BJ (cell line): ENCODE results near the gene SETD5. TPM values are rescaled to one million over a fixed set of nuclear protein-coding genes. Genes with fewer than 3 reads are reported as not detected.
A peak's percentile ranks its signal among the peaks of the same experiment; 100 is the strongest.

ENCODE experiments used
- CTCF ChIA-PET: fragments of 350-600 bp; formaldehyde crosslinking; extraction: SDS; loops from one replicate; lab custom pipeline; 2021; ENCODE audit warnings: antibody characterized with exemption, inconsistent platforms; lab: Yijun Ruan, JAX
- POLR2A ChIA-PET: fragments of 300-600 bp; sonication (Branson Sonifier 250); formaldehyde crosslinking; extraction: SDS; loops from one replicate; lab custom pipeline; 2021; ENCODE audit warnings: antibody characterized with exemption; lab: Charles Lee
- DNase-seq: peaks from one replicate; pipeline ENCODE4 v3.0.0-alpha.2; 2011; ENCODE audit warnings: low read depth
- H3K27me3 ChIP-seq: 2 replicates; pipeline ENCODE4 v1.6.0; 2011; ENCODE audit warnings: low read length; ENCODE audit not compliant: control insufficient read depth, insufficient read depth
- H3K36me3 ChIP-seq: 2 replicates; pipeline ENCODE4 v1.5.1; 2011; ENCODE audit warnings: low read length; ENCODE audit not compliant: control insufficient read depth, insufficient read depth
- H3K4me3 ChIP-seq: 2 replicates; pipeline ENCODE4 v1.5.1; 2011; ENCODE audit warnings: low read depth, mild to moderate bottlenecking, control low read depth, low read length
- polyA plus RNA-seq: library from polyadenylated mRNA; depleted of rRNA; stranded (reverse); fragments of >200 nt; gene quantifications from 2 replicates; pipeline ENCODE4 v1.2.3, GENCODE V29; 2011
- TF ChIP-seq, protein P1 (sequence below): IDR thresholded peaks from 2 replicates; pipeline ENCODE4 v1.5.1; 2011; ENCODE audit warnings: low read depth, mild to moderate bottlenecking, control low read depth, inconsistent platforms, low read length, moderate library complexity; ENCODE audit not compliant: insufficient read depth

Gene SETD5
- polyA plus RNA-seq, 1 experiment = 55.1 TPM

DNA sequence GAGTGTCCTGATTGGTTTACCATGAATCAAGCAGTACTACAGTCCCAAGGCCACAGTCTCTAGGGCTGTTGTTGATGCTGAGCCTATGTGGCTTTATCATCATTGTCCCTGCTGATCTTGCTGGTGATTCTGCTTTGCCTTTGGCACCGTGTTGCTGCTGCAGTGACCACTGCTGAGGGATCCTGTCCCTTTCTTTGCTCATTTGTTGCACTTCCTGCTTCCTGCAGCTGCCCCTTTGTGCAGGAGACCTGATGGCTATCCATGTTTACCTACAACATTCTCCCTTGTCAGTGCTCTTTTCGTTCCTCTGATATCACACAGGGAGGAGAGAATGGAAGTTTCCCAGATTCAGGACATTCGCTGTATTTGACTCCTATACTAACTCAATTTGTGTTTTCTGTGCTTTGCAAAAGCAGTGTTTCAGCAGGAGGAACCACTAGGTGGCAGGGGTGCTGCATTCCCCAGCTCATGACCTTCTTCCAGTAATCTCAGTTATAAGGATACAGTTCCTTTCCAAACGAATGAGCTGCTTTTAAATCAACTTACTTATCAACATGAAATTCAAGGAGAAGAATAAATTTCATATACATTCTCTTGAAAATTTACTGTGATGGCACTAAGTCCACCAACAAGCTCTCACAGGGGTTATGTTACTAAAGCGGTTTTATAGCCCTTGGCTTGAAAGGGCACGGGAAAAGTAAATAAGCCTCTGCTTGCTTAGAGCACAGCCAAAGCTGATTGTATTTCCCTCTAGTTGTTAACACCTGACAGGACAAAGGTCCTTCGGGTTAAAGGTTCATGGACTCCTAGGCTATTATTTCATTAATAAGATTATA lies 44.3 kb upstream of the SETD5 start:
- ChIA-PET POLR2A (no interaction called here), CTCF (interaction anchor here (0.6 to 2.5 kb wide), 27 partner anchors 9 to 387 kb away, joined by 3 to 29 read pairs (median 4); partner anchors contain the start of gene THUMPD3)
- TF ChIP-seq, protein P1, sequence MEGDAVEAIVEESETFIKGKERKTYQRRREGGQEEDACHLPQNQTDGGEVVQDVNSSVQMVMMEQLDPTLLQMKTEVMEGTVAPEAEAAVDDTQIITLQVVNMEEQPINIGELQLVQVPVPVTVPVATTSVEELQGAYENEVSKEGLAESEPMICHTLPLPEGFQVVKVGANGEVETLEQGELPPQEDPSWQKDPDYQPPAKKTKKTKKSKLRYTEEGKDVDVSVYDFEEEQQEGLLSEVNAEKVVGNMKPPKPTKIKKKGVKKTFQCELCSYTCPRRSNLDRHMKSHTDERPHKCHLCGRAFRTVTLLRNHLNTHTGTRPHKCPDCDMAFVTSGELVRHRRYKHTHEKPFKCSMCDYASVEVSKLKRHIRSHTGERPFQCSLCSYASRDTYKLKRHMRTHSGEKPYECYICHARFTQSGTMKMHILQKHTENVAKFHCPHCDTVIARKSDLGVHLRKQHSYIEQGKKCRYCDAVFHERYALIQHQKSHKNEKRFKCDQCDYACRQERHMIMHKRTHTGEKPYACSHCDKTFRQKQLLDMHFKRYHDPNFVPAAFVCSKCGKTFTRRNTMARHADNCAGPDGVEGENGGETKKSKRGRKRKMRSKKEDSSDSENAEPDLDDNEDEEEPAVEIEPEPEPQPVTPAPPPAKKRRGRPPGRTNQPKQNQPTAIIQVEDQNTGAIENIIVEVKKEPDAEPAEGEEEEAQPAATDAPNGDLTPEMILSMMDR = peak; percentile 95
- Histone ChIP-seq H3K36me3 (no peaks in the 10 kb centered on the region), H3K27me3 (no peaks in the 10 kb centered on the region), H3K4me3 (no peak overlapping the region)
- no peak for DNase-seq

DNA sequence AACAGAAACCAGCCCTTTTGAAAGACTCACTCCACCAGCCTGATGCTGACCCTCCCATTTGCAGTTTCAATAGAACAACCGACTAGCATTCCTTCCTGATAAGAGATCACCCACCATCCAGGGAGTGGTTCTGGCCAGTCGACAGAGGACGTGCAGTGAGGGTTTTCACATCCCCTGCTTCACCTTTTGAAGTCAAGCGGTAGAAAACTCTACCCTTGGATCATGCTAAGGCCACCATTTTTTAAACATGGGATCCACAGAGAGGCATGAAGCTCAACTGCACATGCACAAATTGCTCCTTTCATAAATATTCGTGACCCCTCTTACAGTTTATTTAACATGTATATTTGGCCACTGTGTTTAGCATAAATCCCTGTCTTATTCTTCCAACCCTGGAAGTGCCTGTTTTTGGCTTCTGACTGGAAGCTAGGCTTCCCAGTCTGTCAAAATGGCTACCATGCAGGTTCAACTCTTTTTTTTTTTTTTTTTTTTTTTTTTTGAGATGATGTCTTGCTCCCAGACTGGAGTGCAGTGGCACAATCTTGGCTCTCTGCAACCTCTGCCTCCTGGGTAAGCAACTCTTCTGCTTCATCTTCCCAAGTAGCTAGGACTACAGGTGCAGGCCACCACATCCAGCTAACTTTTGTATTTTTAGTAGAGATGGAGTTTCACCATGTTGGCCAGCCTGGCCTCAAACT lies 35.6 kb upstream of the SETD5 start:
- no peaks in the 10 kb centered on the region for H3K27me3 ChIP-seq
- ChIA-PET CTCF (interaction anchor here (0.7 to 3.7 kb wide), 3 partner anchors 7 to 13 kb away, joined by 3 to 29 read pairs (median 4); no protein-coding TSS in a partner anchor), POLR2A (interaction anchor here (1.2 to 1.8 kb wide), 2 partner anchors 34 to 36 kb away, joined by 5 to 12 read pairs; partner anchors contain the start of gene SETD5)
- DNase-seq = no peak
- TF ChIP-seq, protein P1 = no peak
- peaks cover 2% of the 10 kb centered on the region; the same call in 1 of the 2 replicates for H3K36me3 ChIP-seq
- H3K4me3 ChIP-seq = no peak overlapping the region

DNA sequence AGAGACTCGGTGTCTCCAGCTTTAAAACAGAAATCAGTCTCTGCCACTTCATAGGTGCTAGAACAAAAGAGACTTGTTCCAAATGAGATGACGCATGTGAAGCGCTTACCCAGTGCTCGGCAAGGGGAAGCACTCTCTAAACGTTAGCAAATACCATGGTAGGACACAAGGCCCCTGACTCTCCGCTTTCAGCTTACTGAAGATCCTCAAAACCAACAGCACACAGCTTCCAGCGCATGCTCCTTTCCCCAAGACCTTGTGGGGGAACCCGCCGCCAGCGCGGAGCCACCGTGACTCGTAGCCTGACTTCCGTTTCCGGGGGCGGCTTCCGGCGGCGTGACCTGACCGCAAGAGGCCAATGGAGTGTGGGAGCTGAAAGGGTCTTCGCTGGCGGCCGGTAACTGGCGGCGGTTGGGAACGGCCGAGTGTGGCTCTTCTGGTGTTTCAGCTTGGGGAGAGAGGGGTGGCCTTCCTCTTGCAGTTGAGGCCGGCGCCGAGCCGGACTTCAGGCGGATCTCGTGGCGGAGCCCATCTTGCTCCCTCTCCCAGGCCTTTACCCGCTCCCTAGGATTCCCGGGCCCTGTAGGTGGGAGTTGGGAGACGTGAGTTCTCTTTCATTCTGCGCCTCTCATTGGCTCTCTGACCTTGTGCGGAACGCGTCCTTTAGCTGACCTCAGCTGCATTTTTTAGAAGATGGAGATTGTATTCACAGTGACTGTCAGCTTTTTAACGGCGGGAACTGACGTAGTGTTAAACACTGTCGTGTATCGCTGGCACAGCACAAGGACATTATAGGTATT lies 34.5 kb upstream of the SETD5 start, which contains the start of gene THUMPD3:
TSS of gene THUMPD3 (plus strand) at position 324 of the 800 bp plus-strand sequence. CDS start 2,015 bp downstream, outside the sequence.
- no peaks in the 10 kb centered on the region for H3K27me3 ChIP-seq
- POLR2A ChIA-PET = interaction anchor here (1.2 to 1.8 kb wide), 2 partner anchors 32 to 34 kb away, joined by 5 to 12 read pairs; partner anchors contain the start of gene SETD5
- H3K4me3 ChIP-seq = peak within 1 kb of the TSS; percentile 58
- DNase-seq = peak; percentile 49
- TF ChIP-seq, protein P1 = 0 out of 2 replicates have a peak, but pooled peaks have one; percentile 6
- peaks cover 2% of the 10 kb centered on the region; the same call in 1 of the 2 replicates for H3K36me3 ChIP-seq
- CTCF ChIA-PET = interaction anchor here (0.5 to 3.7 kb wide), 7 partner anchors 8 to 53 kb away, joined by 3 to 29 read pairs (median 3); no protein-coding TSS in a partner anchor

DNA sequence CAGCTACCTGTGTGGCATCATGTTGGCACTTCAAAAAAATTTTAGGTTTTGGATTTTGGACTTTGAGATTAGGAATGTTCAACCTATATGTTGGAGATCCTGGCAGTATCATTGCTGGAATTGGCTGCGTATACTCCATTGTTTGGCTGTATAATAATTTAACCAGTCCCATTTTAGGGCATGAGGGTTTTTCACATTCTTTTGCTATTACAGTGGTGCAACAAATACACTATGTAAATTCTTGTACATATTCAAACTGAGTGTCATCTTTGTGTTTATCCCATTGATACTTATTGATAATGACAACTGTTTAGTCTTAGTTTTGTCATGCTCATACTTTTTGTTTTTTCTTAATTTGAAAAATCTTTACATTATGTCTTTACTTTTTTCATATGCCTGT lies 27.9 kb upstream of the SETD5 start:
- no peak overlapping the region for H3K4me3 ChIP-seq
- no peak for DNase-seq
- H3K27me3 ChIP-seq = no peaks in the 10 kb centered on the region
- H3K36me3 ChIP-seq = peaks cover 12% of the 10 kb centered on the region
- CTCF ChIA-PET = no interaction called here
- TF ChIP-seq, protein P1 = no peak
- POLR2A ChIA-PET = no interaction called here
